AG09319 (cell line): ENCODE data around the gene AATK.

Experiments
- DNase-seq: peaks from one replicate; pipeline ENCODE4 v3.0.0-alpha.2; 2010; ENCODE audit warnings: low read depth; ENCODE audit errors: extremely low read depth
- TF ChIP-seq, protein P1 (sequence below): IDR thresholded peaks from 2 replicates; pipeline ENCODE4 v1.5.1; 2011; ENCODE audit warnings: low read depth, mild to moderate bottlenecking, inconsistent platforms, low read length, moderate library complexity

Gene AATK

DNA sequence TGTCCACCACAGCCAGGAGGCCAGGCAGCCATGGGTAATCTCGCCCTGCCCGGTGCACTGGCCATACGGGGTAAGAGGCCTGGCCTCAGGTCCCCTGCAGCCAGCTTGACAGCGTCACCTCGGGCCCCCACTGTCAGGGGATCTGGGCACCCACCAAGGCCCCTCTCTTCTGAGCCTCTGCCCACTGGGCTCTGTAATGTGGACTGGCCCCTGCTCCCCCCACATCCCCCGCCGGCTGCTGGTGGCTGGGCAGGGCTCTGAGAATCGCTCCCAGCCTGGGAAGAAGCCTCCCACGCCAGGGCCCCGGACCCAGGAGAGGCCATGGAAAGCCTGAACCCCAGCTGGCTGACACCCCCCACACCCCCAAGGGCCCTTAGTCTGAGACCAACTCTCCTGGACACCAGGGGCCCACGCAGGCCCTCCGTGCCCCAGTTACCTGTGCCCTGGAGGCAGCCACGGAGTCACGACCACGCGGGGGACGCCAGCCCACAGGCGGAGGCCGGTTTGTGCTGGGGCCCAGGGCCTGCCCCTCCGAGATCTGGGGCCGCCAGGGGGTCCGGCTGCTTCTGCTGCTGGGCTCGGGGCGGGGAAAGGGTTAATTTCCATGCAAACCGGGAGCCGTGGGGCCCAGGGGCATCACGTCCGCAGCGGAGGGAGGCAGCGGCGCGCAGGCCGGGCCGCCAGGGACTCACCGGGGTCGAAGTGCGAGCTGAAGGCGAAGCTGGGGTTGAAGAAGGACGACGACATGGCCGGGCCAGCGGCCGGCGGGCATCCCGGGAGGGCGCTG lies 582 bp downstream of the AATK start, which contains the start of gene PVALEF:
TSS of gene PVALEF (plus strand) at position 262 of the 787 bp plus-strand sequence. CDS start 15,720 bp downstream, outside the sequence.
- DNase-seq, result no peak
- TF ChIP-seq, protein P1, sequence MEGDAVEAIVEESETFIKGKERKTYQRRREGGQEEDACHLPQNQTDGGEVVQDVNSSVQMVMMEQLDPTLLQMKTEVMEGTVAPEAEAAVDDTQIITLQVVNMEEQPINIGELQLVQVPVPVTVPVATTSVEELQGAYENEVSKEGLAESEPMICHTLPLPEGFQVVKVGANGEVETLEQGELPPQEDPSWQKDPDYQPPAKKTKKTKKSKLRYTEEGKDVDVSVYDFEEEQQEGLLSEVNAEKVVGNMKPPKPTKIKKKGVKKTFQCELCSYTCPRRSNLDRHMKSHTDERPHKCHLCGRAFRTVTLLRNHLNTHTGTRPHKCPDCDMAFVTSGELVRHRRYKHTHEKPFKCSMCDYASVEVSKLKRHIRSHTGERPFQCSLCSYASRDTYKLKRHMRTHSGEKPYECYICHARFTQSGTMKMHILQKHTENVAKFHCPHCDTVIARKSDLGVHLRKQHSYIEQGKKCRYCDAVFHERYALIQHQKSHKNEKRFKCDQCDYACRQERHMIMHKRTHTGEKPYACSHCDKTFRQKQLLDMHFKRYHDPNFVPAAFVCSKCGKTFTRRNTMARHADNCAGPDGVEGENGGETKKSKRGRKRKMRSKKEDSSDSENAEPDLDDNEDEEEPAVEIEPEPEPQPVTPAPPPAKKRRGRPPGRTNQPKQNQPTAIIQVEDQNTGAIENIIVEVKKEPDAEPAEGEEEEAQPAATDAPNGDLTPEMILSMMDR, result no peak

DNA sequence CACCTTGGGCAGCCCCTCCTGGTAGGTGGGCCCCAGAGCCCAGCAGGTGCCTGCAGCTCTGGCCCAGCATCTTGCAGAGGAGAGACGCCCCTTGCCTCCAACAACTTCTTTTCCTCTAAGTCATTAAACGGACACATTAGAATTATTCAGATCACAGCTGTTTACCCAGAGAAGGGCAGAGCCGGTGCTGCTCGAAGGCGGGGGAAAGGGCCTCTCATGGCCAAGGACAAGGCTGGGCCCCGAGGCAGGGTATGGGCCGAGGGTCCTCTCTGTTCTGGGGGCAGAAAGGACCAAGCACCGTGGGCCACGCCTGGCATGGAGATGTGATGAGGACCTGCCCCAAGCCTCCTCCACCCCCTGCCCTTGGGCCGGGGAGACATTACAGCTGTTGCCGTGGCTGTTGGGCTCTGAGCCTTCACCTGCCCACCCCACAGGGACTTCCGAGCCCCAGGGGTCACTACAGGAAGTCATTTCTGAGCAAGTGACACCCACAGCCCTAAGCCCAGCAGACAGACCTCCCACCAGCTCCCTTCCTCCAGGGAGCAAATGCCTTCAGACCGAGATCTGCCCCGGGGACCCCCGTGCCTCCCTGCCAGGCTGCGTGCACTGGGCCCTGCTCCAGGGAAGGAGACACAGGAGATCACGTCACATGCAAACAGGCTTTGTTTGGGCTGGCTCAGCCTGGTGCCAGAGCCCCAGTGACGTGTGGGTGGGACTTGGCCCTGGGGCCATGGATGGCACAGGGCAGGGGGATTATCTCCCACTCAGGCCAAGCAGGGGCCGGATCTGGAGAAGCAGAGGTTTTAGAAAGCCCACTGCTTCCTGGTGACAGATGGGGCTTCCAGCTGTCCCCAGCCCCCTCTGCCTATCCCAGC lies 1.4 kb downstream of the AATK start:
- TF ChIP-seq, protein P1, result no peak
- DNase-seq, result no peak

DNA sequence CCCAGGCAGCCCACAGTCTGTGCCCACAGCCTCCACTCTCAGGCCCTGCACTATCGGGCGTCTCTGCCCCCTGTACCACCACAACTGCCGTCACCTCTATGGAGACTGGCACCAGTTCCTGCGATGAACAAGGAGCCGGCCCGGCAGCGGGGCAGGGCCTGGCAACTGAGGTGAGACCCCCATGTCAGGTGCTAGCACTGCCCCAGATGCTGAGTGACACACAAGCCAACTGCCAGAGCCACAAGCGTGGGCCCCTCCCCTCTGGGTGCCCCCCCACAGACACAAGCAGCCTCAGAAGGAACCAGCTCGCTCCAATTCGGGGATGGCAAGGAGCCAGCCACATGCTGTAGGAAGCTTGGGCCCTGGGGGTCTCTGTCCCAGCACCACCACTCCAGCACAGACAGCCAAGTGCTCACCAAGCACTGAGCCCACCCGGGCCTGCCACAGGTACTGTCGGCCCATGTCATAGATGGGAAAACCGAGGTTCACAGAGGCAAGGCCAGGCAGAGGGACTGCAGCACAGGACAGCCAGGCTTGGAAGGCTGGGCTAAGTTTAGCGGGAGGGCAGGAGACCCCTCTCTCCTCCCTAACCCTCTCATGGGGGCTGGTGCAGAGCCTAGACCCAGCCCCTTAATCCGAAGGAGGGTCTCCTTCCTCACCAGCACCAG lies 2.2 kb downstream of the AATK start:
- no peak for DNase-seq
- TF ChIP-seq, protein P1, result no peak

DNA sequence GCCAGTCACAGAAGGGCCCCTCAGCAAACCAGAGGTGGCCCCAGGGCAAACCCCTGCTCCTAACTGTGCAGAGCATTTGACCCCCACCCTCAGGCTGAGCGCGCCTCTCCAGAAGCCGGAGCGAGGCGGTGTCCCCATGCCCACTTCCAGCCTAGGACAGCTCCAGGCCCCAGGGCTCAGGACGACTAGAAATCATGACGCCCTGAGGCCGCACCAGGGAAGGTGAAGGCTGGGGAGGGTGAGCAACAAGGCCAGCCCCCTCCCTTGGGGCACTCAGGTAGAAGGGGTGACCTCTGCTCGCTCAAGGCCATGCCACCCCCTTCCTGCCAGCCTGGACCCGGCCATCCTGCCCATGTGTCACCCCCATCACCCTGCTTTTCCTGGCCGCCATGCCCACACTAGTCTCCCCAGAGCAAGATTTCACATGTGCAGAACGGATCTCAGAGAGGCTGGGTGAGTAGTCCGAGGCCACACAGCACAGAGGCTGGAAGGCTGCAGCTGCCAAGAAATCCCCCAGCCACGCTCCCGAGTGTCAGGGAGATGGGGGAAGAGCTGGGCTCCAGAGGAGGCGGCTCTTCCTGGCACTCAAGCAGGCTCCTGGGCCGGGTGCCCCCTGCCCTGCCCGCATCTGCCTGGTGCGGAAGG lies 2.8 kb downstream of the AATK start:
- no peak for DNase-seq
- TF ChIP-seq, protein P1, result no peak

DNA sequence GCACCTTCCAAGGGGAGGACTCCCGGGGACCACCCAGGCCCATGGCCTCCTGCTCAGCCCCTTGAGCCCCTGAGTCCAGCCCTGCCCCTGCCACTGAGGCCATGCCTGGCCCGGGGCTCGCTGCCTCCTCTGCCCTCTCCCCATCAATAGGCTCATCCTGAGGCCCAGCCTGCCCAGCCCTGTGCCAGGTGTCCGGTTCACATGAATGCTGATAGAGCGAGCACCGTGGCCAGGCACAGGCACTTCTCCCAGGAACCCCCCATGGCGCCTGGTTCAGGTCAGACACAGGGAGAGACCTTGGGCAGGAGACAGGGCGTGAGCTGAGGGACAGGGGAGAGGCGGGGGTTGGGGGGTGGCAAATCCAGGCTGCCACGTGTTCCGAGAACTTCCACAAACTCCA lies 3.5 kb downstream of the AATK start:
- no peak for DNase-seq
- TF ChIP-seq, protein P1, result no peak

DNA sequence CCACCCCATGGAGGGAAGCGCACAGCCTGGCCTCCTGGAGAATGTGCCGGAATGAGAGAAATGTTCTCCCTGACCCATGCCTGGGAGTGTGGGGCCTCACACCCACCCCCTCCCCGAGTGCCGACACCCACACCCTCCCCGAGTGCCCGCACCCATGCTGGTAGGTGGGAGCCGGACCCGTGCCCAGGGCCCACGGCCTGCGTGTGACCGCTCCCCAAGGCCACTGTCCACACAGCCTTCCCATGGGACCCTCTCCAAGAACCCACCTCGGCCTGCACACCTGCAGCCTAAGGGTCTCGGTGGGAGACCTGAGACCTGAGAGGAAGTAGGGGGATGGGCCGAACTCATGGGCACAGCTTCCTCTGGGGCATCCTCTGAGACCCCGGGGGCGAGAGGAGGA lies 4.0 kb downstream of the AATK start:
- TF ChIP-seq, protein P1, result no peak

More for the DNA sequence above, 4.0 kb downstream of the AATK start:
- DNase-seq, result no peak
